ENCODE measurements around the gene SPTLC3. TPM values are rescaled to one million over a fixed set of nuclear protein-coding genes. Genes with fewer than 3 reads are reported as not detected.

SPTLC3 gene
- total and polyA plus RNA-seq, 2 of the 13 experiments (the other 11 are each of a cell fraction or from before 2014, with no cell fraction given) = 20.5 to 95.6 TPM

DNA sequence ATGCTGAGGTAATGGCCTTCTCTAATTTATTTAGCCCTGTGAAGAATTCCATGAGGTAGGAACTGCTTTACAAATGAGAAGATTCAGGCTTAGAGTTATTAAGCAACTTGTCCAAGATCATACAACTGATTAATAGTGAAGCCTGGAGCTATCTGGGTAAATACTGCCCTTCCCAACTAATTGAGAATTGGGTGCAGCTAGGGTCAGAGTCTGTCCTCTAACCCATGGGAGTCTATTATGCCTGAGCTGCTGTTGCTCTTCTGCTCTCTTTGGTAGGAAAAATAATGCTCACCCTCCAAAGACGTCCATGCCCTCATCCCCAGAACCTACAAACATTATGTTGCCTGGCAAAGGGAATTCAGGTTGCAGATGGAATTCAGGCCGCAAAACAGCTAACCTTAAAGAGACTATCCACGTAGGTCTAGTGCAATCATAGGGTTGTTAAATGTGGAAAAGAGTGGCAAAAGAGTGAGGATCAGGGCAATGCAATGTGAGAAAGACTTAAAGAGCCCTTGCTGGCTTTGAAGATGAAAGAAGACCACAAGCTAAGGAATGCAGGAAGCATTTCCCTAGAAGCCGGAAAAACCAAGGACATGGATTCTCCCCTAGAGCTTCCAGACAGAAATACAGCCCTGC lies 90.1 kb downstream of the SPTLC3 start (continued):
- TF ChIP-seq ZFX (CRISPR knock-in tag; IDR thresholded peaks at IDR 0.05; ENCODE audit: low read depth) (no peak), ZNF572 (CRISPR knock-in tag; IDR thresholded peaks at IDR 0.05) (no peak), LCORL (IDR thresholded peaks at IDR 0.05) (no peak), LCORL (CRISPR knock-in tag; IDR thresholded peaks at IDR 0.05) (no peak), ELF3 (CRISPR knock-in tag; IDR thresholded peaks at IDR 0.05) (no peak), RNF2 (conservative IDR thresholded peaks at IDR 0.05; ENCODE audit: low read depth) (no peak), ZBTB1 (CRISPR knock-in tag; IDR thresholded peaks at IDR 0.05; ENCODE audit: borderline replicate concordance) (no peak), ZNF317 (CRISPR knock-in tag; IDR thresholded peaks at IDR 0.05) (no peak), ZMYM2 (CRISPR knock-in tag; IDR thresholded peaks at IDR 0.05) (no peak), ATF5 (CRISPR knock-in tag; IDR thresholded peaks at IDR 0.05; ENCODE audit: low read depth) (no peak), TOE1 (CRISPR knock-in tag; IDR thresholded peaks at IDR 0.05) (no peak), ZSCAN31 (CRISPR knock-in tag; IDR thresholded peaks at IDR 0.05; ENCODE audit: low read depth) (no peak), NBN (conservative IDR thresholded peaks at IDR 0.05) (no peak)

GRCh38 chr20:13099676-13100075 lies 90.9 kb downstream of the SPTLC3 start:
- H3K4me1 ChIP-seq (ENCODE audit: insufficient read depth, low read length) = peaks cover 60% of the 10 kb centered on the region
- peaks cover 7 to 20% of the 10 kb centered on the region in 2 experiments for H3K36me3 ChIP-seq (replicated peaks in 1 of 2; ENCODE audit: control insufficient read depth in 1 of 2, insufficient read depth in 2 of 2, low read length in 2 of 2)
- no peaks in the 10 kb centered on the region for H3K27me3 ChIP-seq (ENCODE audit: control insufficient read depth in 1 of 2, insufficient read depth in 2 of 2, low read length in 2 of 2)
- no peaks in the 10 kb centered on the region for H4K20me1 ChIP-seq (ENCODE audit: insufficient read depth, low read length)
- no TSS peak for BruUV-seq (replicated peaks)
- FAIRE-seq (no peak), ATAC-seq (no peak), DNase-seq (ENCODE audit: low spot score) (no peak)
- H2AFZ ChIP-seq (ENCODE audit: low read length) = no peak overlapping the region
- in situ Hi-C loops (cut with HindIII; ENCODE audit: extremely low pct_ligation_motif_present, low pct_unique_long_range_greater_than_20kb) (loop anchor here (5.0 kb wide), 1 partner anchor 122 kb away; no protein-coding TSS in a partner anchor), intact Hi-C loops (cut with micrococcal nuclease; ENCODE audit: unreplicated experiment) (no loop called here)
- no peak overlapping the region for H3K4me3 ChIP-seq (replicated peaks in 1 of 3; ENCODE audit: insufficient read depth in 1 of 3, low read depth in 2 of 3, low read length in 3 of 3)
- H3K9ac ChIP-seq (ENCODE audit: insufficient read depth, low read depth, low read length) = no peak overlapping the region
- H3K79me2 ChIP-seq (ENCODE audit: insufficient read depth, low read length) = no peaks in the 10 kb centered on the region
- no peaks in the 10 kb centered on the region for H3K9me3 ChIP-seq (ENCODE audit: low read length)
- H3K27ac ChIP-seq (ENCODE audit: extremely low read length, insufficient read depth, low read length) = no peak overlapping the region
- TF ChIP-seq ZNF24 (IDR thresholded peaks at IDR 0.05) (no peak), JARID2 (CRISPR knock-in tag; IDR thresholded peaks at IDR 0.05; ENCODE audit: insufficient replicate concordance) (no peak), ZNF710 (CRISPR knock-in tag; IDR thresholded peaks at IDR 0.05; ENCODE audit: borderline replicate concordance) (no peak), KLF13 (CRISPR knock-in tag; IDR thresholded peaks at IDR 0.05) (no peak), ZNF713 (CRISPR knock-in tag; IDR thresholded peaks at IDR 0.05) (no peak), GABPA (IDR thresholded peaks at IDR 0.05; ENCODE audit: low read depth, low read length) (no peak), GABPA (CRISPR knock-in tag; IDR thresholded peaks at IDR 0.05; ENCODE audit: low read depth) (no peak)
- TF ChIP-seq, protein P1, sequence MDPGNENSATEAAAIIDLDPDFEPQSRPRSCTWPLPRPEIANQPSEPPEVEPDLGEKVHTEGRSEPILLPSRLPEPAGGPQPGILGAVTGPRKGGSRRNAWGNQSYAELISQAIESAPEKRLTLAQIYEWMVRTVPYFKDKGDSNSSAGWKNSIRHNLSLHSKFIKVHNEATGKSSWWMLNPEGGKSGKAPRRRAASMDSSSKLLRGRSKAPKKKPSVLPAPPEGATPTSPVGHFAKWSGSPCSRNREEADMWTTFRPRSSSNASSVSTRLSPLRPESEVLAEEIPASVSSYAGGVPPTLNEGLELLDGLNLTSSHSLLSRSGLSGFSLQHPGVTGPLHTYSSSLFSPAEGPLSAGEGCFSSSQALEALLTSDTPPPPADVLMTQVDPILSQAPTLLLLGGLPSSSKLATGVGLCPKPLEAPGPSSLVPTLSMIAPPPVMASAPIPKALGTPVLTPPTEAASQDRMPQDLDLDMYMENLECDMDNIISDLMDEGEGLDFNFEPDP (CRISPR knock-in tag; conservative IDR thresholded peaks at IDR 0.05) = 0 out of 2 replicates have a peak, but pooled peaks have one; percentile 44
- no peak overlapping the region for H3K4me2 ChIP-seq (ENCODE audit: low read depth, low read length)
- ChIA-PET CTCF (ENCODE audit: low intra/inter-chr PET ratio, low total read pairs) (no interaction called here), POLR2A (interaction anchor here (1.3 to 2.2 kb wide), 2 partner anchors 40 to 123 kb away, joined by 3 to 8 read pairs; no protein-coding TSS in a partner anchor)
